ENCODE results near the gene RPL27A.

RPL27A gene

DNA sequence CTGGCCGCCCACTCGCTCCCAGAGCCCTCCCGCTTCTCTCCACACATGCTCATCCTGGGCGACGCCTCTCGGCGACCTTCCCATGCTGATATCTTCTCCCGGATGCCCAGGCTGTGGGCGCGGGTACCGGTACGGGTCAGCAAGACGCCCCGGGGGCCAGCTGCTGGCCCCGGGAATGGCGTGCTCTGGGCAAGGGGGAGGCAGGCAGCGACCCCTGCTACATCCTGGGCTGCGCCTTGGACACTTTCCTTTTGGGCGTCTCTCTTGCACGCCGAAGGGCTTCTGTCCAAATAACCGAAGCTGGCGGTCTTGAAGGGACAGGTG is 48.1 kb downstream of the RPL27A start:
- CTCF ChIA-PET, result no interaction called here
- POLR2A ChIA-PET, result no interaction called here
- Histone ChIP-seq H3K27ac (ENCODE audit: extremely low read depth, low read depth, low read length) (no peak overlapping the region), H3K9me3 (ENCODE audit: control insufficient read depth, insufficient read depth, low read depth, low read length) (no peaks in the 10 kb centered on the region), H3K4me3 (ENCODE audit: low read depth, low read length) (no peak overlapping the region), H3K36me3 (ENCODE audit: control insufficient read depth in 2 of 2, insufficient read depth in 1 of 2, low read length in 2 of 2) (peaks cover 0 to 4% of the 10 kb centered on the region in 2 experiments; a peak in 1 of 3 replicates), H3K4me1 (ENCODE audit: control insufficient read depth, insufficient read depth, low read length) (peaks cover 13% of the 10 kb centered on the region)
- TF ChIP-seq ZNF433 (tag by site-specific recombination; IDR thresholded peaks at IDR 0.05; ENCODE audit: low read depth) (no peak), ZBTB48 (tag by site-specific recombination; IDR thresholded peaks at IDR 0.05) (no peak), ZNF426 (tag by site-specific recombination; IDR thresholded peaks at IDR 0.05) (no peak), SP7 (tag by site-specific recombination; IDR thresholded peaks at IDR 0.05) (no peak), KLF10 (tag by site-specific recombination; IDR thresholded peaks at IDR 0.05) (no peak), ZNF654 (tag by site-specific recombination; IDR thresholded peaks at IDR 0.05; ENCODE audit: low read depth) (no peak), ZNF621 (tag by site-specific recombination; IDR thresholded peaks at IDR 0.05) (no peak)
- TF ChIP-seq, protein P1, sequence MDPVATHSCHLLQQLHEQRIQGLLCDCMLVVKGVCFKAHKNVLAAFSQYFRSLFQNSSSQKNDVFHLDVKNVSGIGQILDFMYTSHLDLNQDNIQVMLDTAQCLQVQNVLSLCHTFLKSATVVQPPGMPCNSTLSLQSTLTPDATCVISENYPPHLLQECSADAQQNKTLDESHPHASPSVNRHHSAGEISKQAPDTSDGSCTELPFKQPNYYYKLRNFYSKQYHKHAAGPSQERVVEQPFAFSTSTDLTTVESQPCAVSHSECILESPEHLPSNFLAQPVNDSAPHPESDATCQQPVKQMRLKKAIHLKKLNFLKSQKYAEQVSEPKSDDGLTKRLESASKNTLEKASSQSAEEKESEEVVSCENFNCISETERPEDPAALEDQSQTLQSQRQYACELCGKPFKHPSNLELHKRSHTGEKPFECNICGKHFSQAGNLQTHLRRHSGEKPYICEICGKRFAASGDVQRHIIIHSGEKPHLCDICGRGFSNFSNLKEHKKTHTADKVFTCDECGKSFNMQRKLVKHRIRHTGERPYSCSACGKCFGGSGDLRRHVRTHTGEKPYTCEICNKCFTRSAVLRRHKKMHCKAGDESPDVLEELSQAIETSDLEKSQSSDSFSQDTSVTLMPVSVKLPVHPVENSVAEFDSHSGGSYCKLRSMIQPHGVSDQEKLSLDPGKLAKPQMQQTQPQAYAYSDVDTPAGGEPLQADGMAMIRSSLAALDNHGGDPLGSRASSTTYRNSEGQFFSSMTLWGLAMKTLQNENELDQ (tag by site-specific recombination; IDR thresholded peaks at IDR 0.05; ENCODE audit: low read depth), result no peak
- TF ChIP-seq, protein P2, sequence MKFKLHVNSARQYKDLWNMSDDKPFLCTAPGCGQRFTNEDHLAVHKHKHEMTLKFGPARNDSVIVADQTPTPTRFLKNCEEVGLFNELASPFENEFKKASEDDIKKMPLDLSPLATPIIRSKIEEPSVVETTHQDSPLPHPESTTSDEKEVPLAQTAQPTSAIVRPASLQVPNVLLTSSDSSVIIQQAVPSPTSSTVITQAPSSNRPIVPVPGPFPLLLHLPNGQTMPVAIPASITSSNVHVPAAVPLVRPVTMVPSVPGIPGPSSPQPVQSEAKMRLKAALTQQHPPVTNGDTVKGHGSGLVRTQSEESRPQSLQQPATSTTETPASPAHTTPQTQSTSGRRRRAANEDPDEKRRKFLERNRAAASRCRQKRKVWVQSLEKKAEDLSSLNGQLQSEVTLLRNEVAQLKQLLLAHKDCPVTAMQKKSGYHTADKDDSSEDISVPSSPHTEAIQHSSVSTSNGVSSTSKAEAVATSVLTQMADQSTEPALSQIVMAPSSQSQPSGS (tag by site-specific recombination; IDR thresholded peaks at IDR 0.05; ENCODE audit: low read depth), result no peak
- TF ChIP-seq, protein P3, sequence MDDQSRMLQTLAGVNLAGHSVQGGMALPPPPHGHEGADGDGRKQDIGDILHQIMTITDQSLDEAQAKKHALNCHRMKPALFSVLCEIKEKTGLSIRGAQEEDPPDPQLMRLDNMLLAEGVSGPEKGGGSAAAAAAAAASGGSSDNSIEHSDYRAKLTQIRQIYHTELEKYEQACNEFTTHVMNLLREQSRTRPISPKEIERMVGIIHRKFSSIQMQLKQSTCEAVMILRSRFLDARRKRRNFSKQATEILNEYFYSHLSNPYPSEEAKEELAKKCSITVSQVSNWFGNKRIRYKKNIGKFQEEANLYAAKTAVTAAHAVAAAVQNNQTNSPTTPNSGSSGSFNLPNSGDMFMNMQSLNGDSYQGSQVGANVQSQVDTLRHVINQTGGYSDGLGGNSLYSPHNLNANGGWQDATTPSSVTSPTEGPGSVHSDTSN (CRISPR knock-in tag; IDR thresholded peaks at IDR 0.05), result no peak
- TF ChIP-seq, protein P4, sequence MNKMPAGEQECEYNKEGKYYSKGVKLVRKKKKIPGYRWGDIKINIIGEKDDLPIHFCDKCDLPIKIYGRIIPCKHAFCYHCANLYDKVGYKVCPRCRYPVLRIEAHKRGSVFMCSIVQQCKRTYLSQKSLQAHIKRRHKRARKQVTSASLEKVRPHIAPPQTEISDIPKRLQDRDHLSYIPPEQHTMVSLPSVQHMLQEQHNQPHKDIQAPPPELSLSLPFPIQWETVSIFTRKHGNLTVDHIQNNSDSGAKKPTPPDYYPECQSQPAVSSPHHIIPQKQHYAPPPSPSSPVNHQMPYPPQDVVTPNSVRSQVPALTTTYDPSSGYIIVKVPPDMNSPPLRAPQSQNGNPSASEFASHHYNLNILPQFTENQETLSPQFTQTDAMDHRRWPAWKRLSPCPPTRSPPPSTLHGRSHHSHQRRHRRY (tag by site-specific recombination; IDR thresholded peaks at IDR 0.05), result no peak

DNA sequence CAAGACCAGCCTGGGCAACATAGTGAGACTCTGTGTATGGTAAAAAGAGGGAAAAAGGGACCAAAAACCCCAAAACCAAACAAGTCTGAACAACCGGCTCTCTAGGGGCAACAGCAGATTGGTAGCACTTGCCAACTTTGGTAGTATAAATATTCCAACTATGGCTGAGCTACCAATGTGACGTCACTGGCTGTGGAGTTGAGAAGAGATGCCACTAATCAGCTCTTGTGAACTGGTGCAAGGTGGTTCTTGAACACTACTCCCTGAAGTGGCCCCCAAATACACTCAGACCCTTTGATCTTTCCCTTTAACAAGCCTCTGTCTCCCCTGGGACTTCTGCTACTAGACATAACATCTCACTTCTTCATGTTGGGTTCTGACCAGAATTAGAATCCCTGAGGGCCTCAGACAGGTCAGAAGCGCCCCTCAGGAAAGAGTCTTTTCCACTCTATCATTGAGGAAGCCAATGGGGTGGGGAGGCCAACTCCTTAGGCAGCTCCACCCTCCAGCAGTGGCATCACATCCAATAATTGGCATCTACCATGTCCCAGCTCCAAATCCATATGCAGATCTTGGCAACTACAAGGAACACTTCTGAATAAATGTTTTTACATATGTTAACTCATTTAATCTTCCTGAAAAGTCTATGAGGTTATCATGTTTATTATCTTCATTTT is 49.2 kb downstream of the RPL27A start:
- Histone ChIP-seq H3K36me3 (ENCODE audit: control insufficient read depth in 2 of 2, insufficient read depth in 1 of 2, low read length in 2 of 2) (no peaks in the 10 kb centered on the region), H3K9me3 (ENCODE audit: control insufficient read depth, insufficient read depth, low read depth, low read length) (no peaks in the 10 kb centered on the region), H3K4me1 (ENCODE audit: control insufficient read depth, insufficient read depth, low read length) (peaks cover 13% of the 10 kb centered on the region), H3K4me3 (ENCODE audit: low read depth, low read length) (no peak overlapping the region), H3K27ac (ENCODE audit: extremely low read depth, low read depth, low read length) (no peak overlapping the region)
- TF ChIP-seq ZNF664 (tag by site-specific recombination; IDR thresholded peaks at IDR 0.05) (no peak), ZNF837 (tag by site-specific recombination; IDR thresholded peaks at IDR 0.05) (no peak), ZNF112 (tag by site-specific recombination; IDR thresholded peaks at IDR 0.05) (no peak), ZNF223 (tag by site-specific recombination; IDR thresholded peaks at IDR 0.05) (no peak), ZEB2 (tag by site-specific recombination; IDR thresholded peaks at IDR 0.05) (no peak), SALL2 (tag by site-specific recombination; IDR thresholded peaks at IDR 0.05; ENCODE audit: borderline replicate concordance) (no peak)
- TF ChIP-seq, protein P5, sequence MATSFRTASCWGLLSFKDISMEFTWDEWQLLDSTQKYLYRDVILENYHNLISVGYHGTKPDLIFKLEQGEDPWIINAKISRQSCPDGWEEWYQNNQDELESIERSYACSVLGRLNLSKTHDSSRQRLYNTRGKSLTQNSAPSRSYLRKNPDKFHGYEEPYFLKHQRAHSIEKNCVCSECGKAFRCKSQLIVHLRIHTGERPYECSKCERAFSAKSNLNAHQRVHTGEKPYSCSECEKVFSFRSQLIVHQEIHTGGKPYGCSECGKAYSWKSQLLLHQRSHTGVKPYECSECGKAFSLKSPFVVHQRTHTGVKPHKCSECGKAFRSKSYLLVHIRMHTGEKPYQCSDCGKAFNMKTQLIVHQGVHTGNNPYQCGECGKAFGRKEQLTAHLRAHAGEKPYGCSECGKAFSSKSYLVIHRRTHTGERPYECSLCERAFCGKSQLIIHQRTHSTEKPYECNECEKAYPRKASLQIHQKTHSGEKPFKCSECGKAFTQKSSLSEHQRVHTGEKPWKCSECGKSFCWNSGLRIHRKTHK (tag by site-specific recombination; IDR thresholded peaks at IDR 0.05), result no peak
- ChIA-PET CTCF (interaction anchor here (0.7 kb wide), 1 partner anchor 452 kb away, joined by 3 read pairs; no protein-coding TSS in a partner anchor), POLR2A (no interaction called here)
